ENCODE data around the gene IFNG. TPM values are rescaled to one million over a fixed set of nuclear protein-coding genes. Genes with fewer than 3 reads are reported as not detected.

Gene IFNG
- total and polyA plus RNA-seq, 9 of the 15 experiments (the other 6 are each of a cell fraction or from before 2014, with no cell fraction given), result 0.38 TPM; not detected in 8

GRCh38 chr12:68119724-68120211, 39.8 kb downstream of the IFNG start (continued):
- no peak for TF ChIP-seq HOMEZ (CRISPR knock-in tag; IDR thresholded peaks at IDR 0.05)
- no peak for TF ChIP-seq CREM (IDR thresholded peaks at IDR 0.05; ENCODE audit: low read depth)

GRCh38 chr12:68119250-68119649, 40.3 kb downstream of the IFNG start:
- 7% methylated on average over 1 of the region's 1 CpG for WGBS (ENCODE audit: insufficient coverage, low coverage, missing lambda C conversion rate)

More at GRCh38 chr12:68119250-68119649, 40.3 kb downstream of the IFNG start:
- FAIRE-seq (no peak), ATAC-seq (no peak), DNase-seq (ENCODE audit: extremely low read depth in 1 of 4, low spot score in 3 of 4) (no peak)
- intact Hi-C loops (cut with micrococcal nuclease) (no loop called here), in situ Hi-C loops (cut with MboI) (no loop called here)
- Histone ChIP-seq H3K27me3 (ENCODE audit: control insufficient read depth in 2 of 2, insufficient read depth in 2 of 2, low read length in 2 of 2) (no peaks in the 10 kb centered on the region; a peak in 3 of 5 replicates), H3K9me3 (replicated peaks; ENCODE audit: control insufficient read depth, insufficient read depth, low read depth, low read length) (no peaks in the 10 kb centered on the region), H3K9me1 (ENCODE audit: control insufficient read depth, insufficient read depth, low read length) (no peaks in the 10 kb centered on the region), H3K79me2 (ENCODE audit: control insufficient read depth, insufficient read depth, low read length) (no peaks in the 10 kb centered on the region), H3K36me3 (ENCODE audit: control insufficient read depth, insufficient read depth, low read length) (no peaks in the 10 kb centered on the region), H3K27ac (ENCODE audit: extremely low read depth, low read depth, low read length) (no peak overlapping the region), H3K4me3 (no peak overlapping the region), H2AFZ (ENCODE audit: low read depth, low read length) (no peak overlapping the region), H3K4me2 (ENCODE audit: insufficient read depth, low read length) (no peak overlapping the region), H4K20me1 (replicated peaks; ENCODE audit: control insufficient read depth, insufficient read depth, low read length) (no peaks in the 10 kb centered on the region), H3K4me1 (replicated peaks in 1 of 2; ENCODE audit: control insufficient read depth in 2 of 2, insufficient read depth in 2 of 2, low read length in 2 of 2) (no peaks in the 10 kb centered on the region), H3K9ac (ENCODE audit: insufficient read depth in 1 of 2, low read depth in 2 of 2, low read length in 2 of 2) (no peak overlapping the region)
- no TSS peak for BruUV-seq (replicated peaks)
- POLR2A ChIA-PET, result no interaction called here
- TF ChIP-seq FOXK2 (conservative IDR thresholded peaks at IDR 0.05 in 1 of 2, IDR thresholded peaks at IDR 0.05 in 1 of 2; ENCODE audit: low read depth in 2 of 2) (no peak), NR2C2 (CRISPR knock-in tag; IDR thresholded peaks at IDR 0.05) (no peak), NR2C2 (tag; IDR thresholded peaks at IDR 0.05) (no peak), PBX2 (CRISPR knock-in tag; IDR thresholded peaks at IDR 0.05; ENCODE audit: low read depth) (no peak), PBX2 (tag; conservative IDR thresholded peaks at IDR 0.05; ENCODE audit: low read depth) (peak; percentile 58), POLR3G (IDR thresholded peaks at IDR 0.05; ENCODE audit: extremely low read depth, insufficient read length, insufficient replicate concordance) (no peak), FOSL1 (tag; conservative IDR thresholded peaks at IDR 0.05) (peak; percentile 77), ATF2 (CRISPR knock-in tag; IDR thresholded peaks at IDR 0.05) (no peak), HEY1 (CRISPR knock-in tag; IDR thresholded peaks at IDR 0.05; ENCODE audit: borderline replicate concordance) (no peak)
- CTCF ChIA-PET (ENCODE audit: low intra/inter-chr PET ratio), result no interaction called here

All from K562 (cell line).